Small intestine (tissue), 7 donors: ENCODE results near the gene CCDC197. TPM values are rescaled to one million over a fixed set of nuclear protein-coding genes. Genes with fewer than 3 reads are reported as not detected.

Source experiments
- DNase-seq, 2 donors: peaks; one replicate each; pipeline versions ENCODE4 v3.0.0 to v3.0.0-alpha.2; 2013
- FAIRE-seq: peaks from 2 replicates; lab custom pipeline; 2012; peaks lifted over from hg19 to GRCh38; lab: Jason Lieb, UNC
- H3K27ac ChIP-seq, 3 donors: one replicate each; pipeline ENCODE4 v1.5.1; 2013; ENCODE audit warnings: low read length in 2 of 3, mild to moderate bottlenecking in 2 of 3, control low read depth in 1 of 3, inconsistent platforms in 1 of 3, low read depth in 1 of 3, moderate library complexity in 1 of 3
- H3K27me3 ChIP-seq, 3 donors: one replicate each; pipeline ENCODE4 v1.6.1; 2013; ENCODE audit warnings: low read length in 3 of 3, inconsistent platforms in 1 of 3; ENCODE audit not compliant: control insufficient read depth in 3 of 3, insufficient read depth in 3 of 3
- H3K36me3 ChIP-seq, 3 donors: one replicate each; pipeline ENCODE4 v1.6.1; 2013; ENCODE audit warnings: low read length in 3 of 3, inconsistent platforms in 1 of 3, low read depth in 1 of 3, mild to moderate bottlenecking in 1 of 3, moderate library complexity in 1 of 3; ENCODE audit not compliant: control insufficient read depth in 3 of 3, insufficient read depth in 2 of 3
- H3K4me1 ChIP-seq, 3 donors: one replicate each; pipeline ENCODE4 v1.6.1; 2013; ENCODE audit warnings: low read length in 2 of 3, inconsistent platforms in 1 of 3, low read depth in 1 of 3, mild to moderate bottlenecking in 1 of 3, moderate library complexity in 1 of 3; ENCODE audit not compliant: control insufficient read depth in 3 of 3, insufficient read depth in 2 of 3
- H3K4me3 ChIP-seq, 3 donors: one replicate each; pipeline ENCODE4 v1.5.1; 2013; ENCODE audit warnings: low read length in 3 of 3, control low read depth in 1 of 3, inconsistent platforms in 1 of 3, low read depth in 1 of 3, mild to moderate bottlenecking in 1 of 3, moderate library complexity in 1 of 3
- H3K9me3 ChIP-seq, 2 donors: one replicate each; pipeline ENCODE4 v1.6.1; 2013; ENCODE audit warnings: low read depth in 1 of 2, low read length in 1 of 2; ENCODE audit not compliant: control insufficient read depth in 2 of 2, insufficient read depth in 1 of 2
- WGBS, 3 donors: extraction: QIAGEN DNeasy Blood & Tissue Kit; methylation state at CpG; one replicate each; pipeline ENCODE4 v1.1.7; 2013; 5-methylcytosine and 5-hydroxymethylcytosine counted together
- polyA plus RNA-seq, 4 donors: library from polyadenylated mRNA; stranded (reverse) in 3 of 4; unstranded in 1 of 4; fragments of 200-250 nt in 3 of 4; fragments of 120-200 nt in 1 of 4; gene quantifications; one replicate each; pipeline versions ENCODE4 v1.2.1 to v1.2.3, GENCODE V29; 2013
- donor health status: healthy with polysubstance abuse.
- donor health status: control.
- donor health status: control.
- donor health status: Bipolar disorder and iron deficiency.
- donor health status: healthy.

The CCDC197 gene
- polyA plus RNA-seq, 4 donors, result not detected

GRCh38 chr14:94040796-94041195 lies 43.7 kb downstream of the CCDC197 start:
- no peak for FAIRE-seq
- 87 to 90% (median 89%) methylated on average over 13 of the region's 13 CpGs for WGBS, 3 donors
- Histone ChIP-seq H3K27me3 (no peaks in the 10 kb centered on the region), H3K27ac (no peak overlapping the region), H3K4me3 (no peak overlapping the region), H3K36me3 (peaks cover under 1 to 33% (median 3%) of the 10 kb centered on the region in 3 donors), H3K4me1 (no peaks in the 10 kb centered on the region), H3K9me3 (no peaks in the 10 kb centered on the region)
- no peak for DNase-seq

DNA sequence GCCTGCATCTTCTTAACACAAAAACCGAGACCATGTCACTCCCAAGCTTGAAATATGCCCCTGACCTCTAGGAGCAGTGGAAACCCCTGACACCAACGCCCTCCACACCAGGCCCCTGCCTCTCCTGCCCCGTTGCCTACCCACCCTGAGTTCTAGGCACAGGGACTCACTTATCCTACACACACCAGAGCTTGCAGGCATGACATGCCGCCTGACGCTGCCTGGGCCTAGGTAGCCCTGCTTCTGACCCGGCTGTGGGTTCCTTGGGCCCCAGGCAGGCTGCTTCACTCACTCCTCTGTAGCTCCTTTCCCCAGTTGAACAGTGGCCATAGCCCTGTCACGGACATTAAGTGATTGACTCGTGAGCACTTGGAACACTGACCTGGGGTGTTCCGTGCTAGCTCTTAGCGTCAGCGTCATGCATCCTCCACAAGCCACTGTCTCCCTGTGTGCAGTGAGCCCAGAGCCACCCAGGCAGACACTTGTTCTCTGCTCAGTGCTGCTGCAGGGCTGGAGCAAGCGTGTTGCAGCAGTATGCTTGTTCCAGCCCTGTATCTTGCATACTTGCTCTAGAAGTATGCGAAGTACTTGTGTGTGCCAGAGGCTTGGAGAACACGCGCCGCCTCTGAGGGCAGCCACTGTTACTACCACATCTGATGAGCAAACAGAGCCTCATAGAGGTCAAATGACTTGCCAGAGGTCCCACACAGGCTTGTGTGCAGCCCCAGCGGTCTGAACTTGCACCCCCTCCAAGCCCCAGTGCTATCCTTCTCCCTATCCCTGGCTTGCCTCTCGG lies 44.6 kb downstream of the CCDC197 start:
- H3K27me3 ChIP-seq, result no peaks in the 10 kb centered on the region
- FAIRE-seq (no peak), DNase-seq (no peak)
- no peak overlapping the region for H3K4me3 ChIP-seq
- 77 to 86% (median 84%) methylated on average over 18 of the region's 18 CpGs for WGBS, 3 donors
- no peaks in the 10 kb centered on the region for H3K4me1 ChIP-seq
- H3K27ac ChIP-seq, result no peak overlapping the region
- H3K9me3 ChIP-seq, result no peaks in the 10 kb centered on the region
- peaks cover 6 to 42% (median 8%) of the 10 kb centered on the region in 3 donors for H3K36me3 ChIP-seq

GRCh38 chr14:94042433-94043091 lies 45.5 kb downstream of the CCDC197 start:
- FAIRE-seq (no peak), DNase-seq (no peak)
- Histone ChIP-seq H3K27ac (no peak overlapping the region), H3K4me3 (no peak overlapping the region), H3K4me1 (no peaks in the 10 kb centered on the region), H3K9me3 (no peaks in the 10 kb centered on the region), H3K27me3 (no peaks in the 10 kb centered on the region), H3K36me3 (peaks cover 6 to 49% (median 8%) of the 10 kb centered on the region in 3 donors)
- 68 to 78% (median 76%) methylated on average over 12 of the region's 12 CpGs for WGBS, 3 donors

DNA sequence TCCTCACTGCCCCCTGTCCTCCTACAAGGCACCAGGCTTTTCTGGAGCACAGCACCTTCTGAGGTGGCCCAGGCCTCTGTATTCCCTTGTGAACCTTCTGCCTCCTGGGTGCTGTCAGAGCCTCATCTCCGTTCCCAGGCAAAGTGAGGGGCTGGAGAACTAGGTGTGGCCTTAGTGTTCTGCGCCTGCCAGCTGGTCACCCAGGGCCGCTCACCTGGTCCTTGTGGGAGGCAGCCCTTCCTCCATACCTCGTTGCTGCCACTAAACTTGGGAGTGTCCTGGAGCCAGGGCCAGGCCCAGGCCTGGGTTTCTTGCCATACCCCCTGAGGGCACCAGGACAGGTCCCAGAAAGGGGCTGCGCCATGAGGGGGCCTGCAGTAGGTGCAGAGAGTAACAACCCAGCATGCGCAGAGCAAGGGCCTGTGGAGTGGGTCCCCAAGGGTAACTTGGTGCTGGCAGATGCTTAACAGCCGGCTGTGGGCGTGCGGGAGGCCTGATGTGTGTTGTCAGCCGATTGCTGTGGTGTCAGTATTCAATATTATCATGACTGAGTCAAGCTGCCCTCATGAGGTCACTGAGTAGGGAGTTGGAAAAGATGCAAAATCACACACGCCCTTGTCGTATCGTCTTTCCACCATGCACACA lies 46.1 kb downstream of the CCDC197 start:
- DNase-seq (no peak), FAIRE-seq (no peak)
- H3K27me3 ChIP-seq, result no peaks in the 10 kb centered on the region
- H3K27ac ChIP-seq, result no peak overlapping the region
- H3K36me3 ChIP-seq, result peaks cover 7 to 52% (median 10%) of the 10 kb centered on the region in 3 donors
- H3K9me3 ChIP-seq, result no peaks in the 10 kb centered on the region
- no peaks in the 10 kb centered on the region for H3K4me1 ChIP-seq
- WGBS, 3 donors, result 84 to 85% (median 84%) methylated on average over 13 of the region's 13 CpGs
- H3K4me3 ChIP-seq, result no peak overlapping the region

DNA sequence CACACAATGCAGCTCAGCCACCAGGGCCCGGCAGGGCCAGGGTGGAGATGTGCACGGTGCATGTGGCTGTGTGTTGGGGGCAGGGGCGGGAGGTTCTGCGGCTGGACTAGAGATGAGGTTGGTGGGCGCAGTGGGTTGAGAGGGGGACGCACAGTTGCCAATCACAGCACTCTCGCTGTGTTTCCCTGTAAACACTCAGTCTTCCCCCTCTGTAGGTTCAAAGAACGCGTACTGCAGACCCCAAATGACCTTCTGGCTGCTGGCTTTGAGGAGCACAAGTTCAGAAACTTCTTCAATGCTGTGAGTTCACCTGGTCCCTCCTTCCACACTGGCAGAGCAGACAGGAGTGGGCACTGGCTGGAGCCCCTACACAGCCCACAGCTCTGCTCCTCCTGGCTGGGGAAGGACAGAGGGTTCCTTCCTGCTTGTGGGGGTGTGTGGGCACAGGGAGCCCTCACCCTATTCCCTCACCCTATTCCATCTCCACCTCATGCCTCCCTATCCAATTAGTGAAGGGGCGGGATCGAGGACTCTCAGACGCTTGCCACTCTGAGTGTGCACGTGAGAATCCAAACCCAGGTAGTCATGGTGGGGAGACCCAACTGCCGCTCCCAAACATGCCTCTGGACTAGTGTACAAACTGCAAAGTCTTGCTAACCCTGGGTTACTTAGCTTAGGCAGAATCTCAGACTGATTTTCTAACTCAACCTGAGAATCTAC lies 46.8 kb downstream of the CCDC197 start:
- FAIRE-seq (no peak), DNase-seq (no peak)
- Histone ChIP-seq H3K36me3 (peaks cover 9 to 56% (median 10%) of the 10 kb centered on the region in 3 donors), H3K27ac (no peak overlapping the region), H3K9me3 (no peaks in the 10 kb centered on the region), H3K4me1 (no peaks in the 10 kb centered on the region), H3K27me3 (no peaks in the 10 kb centered on the region), H3K4me3 (no peak overlapping the region)
- WGBS, 3 donors, result 92 to 96% (median 92%) methylated on average over 14 of the region's 14 CpGs

DNA sequence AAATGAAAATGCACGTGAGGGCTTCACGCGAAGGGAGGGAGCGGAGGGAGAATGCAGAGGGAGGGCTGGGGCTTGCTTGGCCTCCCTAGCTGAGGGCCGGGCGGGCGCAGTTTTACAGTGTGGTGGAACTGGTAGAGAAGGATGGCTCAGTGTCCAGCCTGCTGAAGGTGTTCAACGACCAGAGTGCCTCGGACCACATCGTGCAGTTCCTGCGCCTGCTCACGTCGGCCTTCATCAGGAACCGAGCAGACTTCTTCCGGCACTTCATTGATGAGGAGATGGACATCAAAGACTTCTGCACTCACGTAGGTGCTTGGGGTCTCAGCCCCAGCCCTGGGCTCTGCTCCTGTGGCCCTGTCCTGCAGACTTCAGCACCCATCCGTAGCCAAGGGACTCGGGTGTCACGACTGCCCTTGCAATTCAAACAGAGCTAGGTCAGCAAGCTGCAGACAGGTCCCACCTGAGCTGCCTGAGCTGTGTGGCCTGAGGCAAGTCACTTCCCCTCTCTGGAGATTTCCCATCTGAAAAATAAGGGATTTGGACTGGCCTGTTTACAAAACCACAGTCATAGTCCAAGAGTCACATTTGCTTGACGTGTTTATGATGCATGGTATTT lies 47.5 kb downstream of the CCDC197 start:
- WGBS, 3 donors, result 89 to 92% (median 91%) methylated on average over 20 of the region's 20 CpGs
- H3K36me3 ChIP-seq, result peaks cover 10 to 59% (median 14%) of the 10 kb centered on the region in 3 donors
- H3K27ac ChIP-seq, result no peak overlapping the region
- H3K4me3 ChIP-seq, result no peak overlapping the region
- no peaks in the 10 kb centered on the region for H3K9me3 ChIP-seq
- no peaks in the 10 kb centered on the region for H3K27me3 ChIP-seq
- no peak for FAIRE-seq
- no peak for DNase-seq
- no peaks in the 10 kb centered on the region for H3K4me1 ChIP-seq

DNA sequence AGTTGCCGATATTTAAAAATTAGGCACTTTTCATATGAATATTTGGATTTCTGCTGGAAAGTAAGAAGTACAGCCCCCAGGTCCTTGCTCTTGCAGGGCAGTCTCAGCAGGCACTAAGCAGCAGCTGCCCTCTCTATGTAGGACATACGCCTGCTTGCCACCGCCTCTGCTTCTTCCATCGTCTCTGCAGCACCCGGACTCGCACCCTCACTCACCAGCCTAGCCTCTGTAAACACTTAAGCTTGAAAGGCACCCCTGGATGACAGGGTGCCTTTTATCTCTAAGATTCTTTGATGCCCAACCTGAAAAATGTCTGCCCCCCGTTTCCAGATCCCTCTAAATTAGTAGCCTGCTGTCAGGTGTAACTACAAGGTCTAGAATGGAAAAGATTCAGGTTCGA lies 48.0 kb downstream of the CCDC197 start:
- H3K27ac ChIP-seq, result no peak overlapping the region
- no peak for FAIRE-seq
- peaks cover 10 to 64% (median 14%) of the 10 kb centered on the region in 3 donors for H3K36me3 ChIP-seq
- no peaks in the 10 kb centered on the region for H3K9me3 ChIP-seq
- DNase-seq, result no peak
- WGBS, 3 donors, result 92 to 94% (median 92%) methylated on average over 8 of the region's 8 CpGs
- H3K4me3 ChIP-seq, result no peak overlapping the region
- H3K4me1 ChIP-seq, result no peaks in the 10 kb centered on the region
- no peaks in the 10 kb centered on the region for H3K27me3 ChIP-seq
